IPS-NIHi7 (cell line): ENCODE results near the gene KLHL40.

Experiments used
- DNase-seq: peaks from one replicate; pipeline ENCODE4 v3.0.0; 2012; ENCODE audit warnings: mixed read lengths; ENCODE audit errors: extremely low spot score

KLHL40 gene

GRCh38 chr3:42657675-42658074, 27.7 kb upstream of the KLHL40 start:
- no peak for DNase-seq

GRCh38 chr3:42658091-42658770, 27.1 kb upstream of the KLHL40 start:
- no peak for DNase-seq

- no peak for DNase-seq
These were observed 26.5 kb upstream of the KLHL40 start for GRCh38 chr3:42658771-42659390.

- no peak for DNase-seq
These were observed 25.7 kb upstream of the KLHL40 start for GRCh38 chr3:42659451-42660130.

- DNase-seq: peak; percentile 14
These were observed 25.1 kb upstream of the KLHL40 start for GRCh38 chr3:42660131-42660715.

- peak; percentile 58 for DNase-seq
These were observed 24.4 kb upstream of the KLHL40 start for GRCh38 chr3:42660898-42661297.

- no peak for DNase-seq
These were observed 23.7 kb upstream of the KLHL40 start for GRCh38 chr3:42661593-42662022.

GRCh38 chr3:42662037-42662812, 23.1 kb upstream of the KLHL40 start:
- DNase-seq: no peak

GRCh38 chr3:42662813-42663535, 22.4 kb upstream of the KLHL40 start:
- no peak for DNase-seq

GRCh38 chr3:42663581-42664437, 21.5 kb upstream of the KLHL40 start:
- DNase-seq: no peak

- no peak for DNase-seq
These were observed 20.9 kb upstream of the KLHL40 start for GRCh38 chr3:42664438-42664803.

GRCh38 chr3:42665050-42665878, 20.1 kb upstream of the KLHL40 start:
- DNase-seq: no peak

GRCh38 chr3:42666022-42666421, 19.3 kb upstream of the KLHL40 start:
- no peak for DNase-seq

GRCh38 chr3:42666577-42666998, 18.7 kb upstream of the KLHL40 start:
- DNase-seq: no peak

GRCh38 chr3:42667096-42667522, 18.2 kb upstream of the KLHL40 start:
- no peak for DNase-seq

GRCh38 chr3:42667523-42668412, 17.6 kb upstream of the KLHL40 start:
- no peak for DNase-seq

GRCh38 chr3:42668413-42668760, 16.9 kb upstream of the KLHL40 start:
- DNase-seq: no peak

- DNase-seq: no peak
These were observed 16.5 kb upstream of the KLHL40 start for GRCh38 chr3:42668793-42669217.
